Measurements from ENCODE around the gene OPRD1.

The OPRD1 gene

DNA sequence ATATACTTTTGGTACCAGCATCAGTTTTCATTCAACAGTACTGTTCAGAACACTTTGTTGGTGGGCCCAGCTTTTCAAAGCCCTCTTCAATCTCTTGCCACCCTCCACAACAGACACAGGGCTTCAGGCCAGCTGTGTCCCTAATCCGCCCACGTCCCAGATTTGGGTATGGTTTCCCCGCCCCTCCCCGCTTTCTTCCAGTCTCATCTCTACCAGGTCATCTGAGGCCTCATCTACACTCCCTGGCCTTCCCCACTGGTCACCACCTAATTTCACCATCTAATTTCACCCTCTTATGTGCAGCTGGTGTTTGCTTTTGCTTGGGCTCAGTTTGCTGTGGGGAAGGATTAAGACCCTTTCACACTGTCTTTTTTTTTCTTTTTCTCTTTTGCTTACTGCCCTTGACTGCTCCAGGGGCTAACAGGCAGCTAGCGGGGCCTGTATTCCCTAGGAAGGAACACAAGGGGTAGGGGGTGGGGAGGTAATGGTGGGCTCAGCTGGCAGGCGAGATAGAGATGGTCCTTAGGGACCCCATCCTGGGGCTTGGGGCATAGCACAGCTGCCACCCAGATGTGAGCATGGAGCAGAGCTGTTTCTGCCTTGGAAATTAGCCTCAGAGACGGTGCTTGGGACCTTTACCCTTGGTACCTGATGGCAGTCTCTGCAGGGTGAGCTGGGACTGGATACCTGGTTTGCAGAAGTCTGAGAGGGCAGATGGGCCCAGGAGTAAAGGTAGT is 98.6 kb downstream of the OPRD1 start:
- no peak for DNase-seq (ENCODE audit: low read depth)

DNA sequence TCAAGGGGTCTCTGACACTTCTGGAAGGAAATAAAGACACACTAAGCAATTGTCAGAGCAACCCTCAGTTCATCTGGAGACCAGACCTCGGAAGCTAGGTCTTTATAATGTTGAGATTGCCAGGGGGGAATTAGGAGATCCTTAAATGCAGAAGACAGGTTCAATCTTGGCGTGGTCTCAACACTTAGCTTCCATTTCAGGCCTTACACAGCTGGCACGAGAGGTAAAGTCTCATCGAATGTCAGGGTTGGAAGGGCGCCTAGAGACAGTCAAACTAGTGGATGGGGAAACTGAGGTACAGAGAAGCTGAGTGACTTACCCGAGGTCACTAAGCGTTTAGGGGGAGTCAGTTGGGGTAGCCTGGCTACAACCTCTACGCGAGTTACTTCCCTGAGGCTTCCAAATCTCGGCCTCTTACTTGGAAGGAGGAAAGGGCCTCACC is 101.8 kb downstream of the OPRD1 start:
- no peak for DNase-seq (ENCODE audit: low read depth)

DNA sequence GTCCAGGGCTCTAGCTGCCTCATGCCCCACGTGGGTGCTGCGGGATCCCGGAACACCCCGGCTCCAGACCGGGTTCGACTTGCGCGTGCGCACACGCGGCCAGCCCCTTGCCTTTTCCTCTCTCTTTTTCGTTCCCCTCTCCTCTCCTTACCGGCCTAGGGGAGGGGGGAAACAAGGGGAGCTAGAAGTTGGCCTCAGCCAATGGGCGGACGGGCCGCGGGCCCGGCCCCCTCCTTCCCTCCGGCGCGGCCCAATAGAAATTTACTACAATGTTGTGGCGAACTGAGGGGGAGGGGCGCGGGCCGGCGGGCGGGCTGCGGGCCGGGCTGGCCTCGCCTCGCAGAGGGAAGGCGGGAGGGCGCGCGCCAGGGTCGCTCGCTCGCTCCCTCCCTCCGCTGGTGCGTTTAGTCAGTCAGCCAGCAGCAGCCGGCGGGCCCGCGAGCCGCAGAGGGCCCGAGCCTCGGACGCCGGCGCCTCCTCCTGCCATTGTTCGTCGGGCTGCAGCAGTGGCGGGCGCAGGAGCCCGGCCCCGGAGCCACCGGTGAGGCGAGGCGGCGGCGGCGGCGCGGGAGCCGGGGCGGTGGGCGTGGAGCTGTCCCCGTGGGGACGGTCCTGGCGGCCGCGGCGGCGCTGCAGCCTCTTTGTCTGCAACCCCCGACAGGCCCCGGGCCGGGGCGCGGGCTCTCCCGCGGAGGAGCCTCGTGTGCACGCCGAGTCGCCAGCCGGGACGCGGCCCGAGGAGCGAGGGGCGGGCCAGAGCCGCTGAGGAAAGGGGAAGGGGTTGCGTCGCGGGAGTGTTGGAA is 102.5 kb downstream of the OPRD1 start, which contains the start of gene EPB41:
TSS of gene EPB41 (plus strand) at position 342 of the 803 bp plus-strand sequence. CDS start 72,869 bp downstream, outside the sequence.
- peak; percentile 87 for DNase-seq (ENCODE audit: low read depth)

DNA sequence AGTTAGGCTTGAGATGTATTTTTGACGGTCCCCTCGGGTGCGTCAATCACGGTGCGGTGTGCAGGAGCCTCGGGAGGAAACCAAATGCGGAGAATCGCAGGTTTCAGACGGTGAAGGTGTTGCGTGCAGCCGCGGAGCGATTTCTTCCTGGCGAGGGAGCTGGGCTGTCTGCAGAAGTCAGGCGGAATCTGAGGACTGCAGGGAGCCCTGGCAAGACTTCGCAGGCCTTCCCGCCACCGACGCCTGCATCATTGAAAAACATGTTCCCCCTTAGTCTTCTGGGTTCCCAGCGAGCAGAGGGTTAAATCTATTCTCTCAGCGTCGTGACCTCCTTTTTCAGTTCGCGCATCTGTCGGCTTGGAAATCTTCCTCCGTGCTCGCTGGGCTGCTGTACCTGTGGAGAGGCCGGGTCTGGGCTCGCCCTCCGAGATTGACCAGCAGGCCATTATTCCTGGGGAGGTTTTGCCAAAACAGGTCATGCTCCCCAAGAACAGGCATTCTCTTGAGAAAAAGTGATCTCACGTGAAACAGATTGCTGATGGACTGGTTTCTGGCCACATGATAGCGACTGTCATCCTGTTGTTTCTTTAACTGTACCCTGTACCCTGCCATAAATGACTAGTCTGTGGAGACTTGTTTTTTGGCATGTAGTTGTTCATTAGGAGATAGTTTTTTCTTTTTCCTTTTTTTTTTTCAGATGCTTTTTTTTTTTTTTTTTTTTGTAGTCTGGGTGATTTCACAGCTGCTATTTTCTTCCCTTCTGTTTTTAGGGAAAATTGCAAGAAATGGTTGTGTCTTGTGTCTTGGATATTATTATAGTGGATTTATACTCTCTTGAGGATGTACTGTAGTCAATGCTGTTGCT is 103.3 kb downstream of the OPRD1 start:
- DNase-seq (ENCODE audit: low read depth) = peak; percentile 39

DNA sequence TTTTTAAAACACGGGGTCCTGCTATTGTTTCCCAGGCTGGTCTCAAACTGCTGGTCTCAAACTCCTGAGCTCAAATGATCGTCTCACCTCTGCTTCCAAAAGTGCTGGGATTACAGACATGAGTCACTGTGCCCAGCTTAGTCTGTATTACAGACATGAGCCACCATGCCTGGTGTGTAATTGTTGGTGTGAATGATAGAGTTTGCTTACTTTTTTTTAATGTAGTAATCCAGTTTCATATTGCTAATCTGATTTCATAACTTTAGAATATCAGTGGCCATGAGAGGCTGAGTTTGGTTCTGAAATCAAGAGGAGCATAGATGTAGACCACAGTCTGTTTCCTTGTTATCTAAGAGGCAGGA is 105.8 kb downstream of the OPRD1 start:
- DNase-seq (ENCODE audit: low read depth) = no peak
